OCI-M2 (cell line): Measurements from ENCODE around the gene TMBIM1.
A peak's percentile ranks its signal among the peaks of the same experiment; 100 is the strongest.

ENCODE experiments used
- DNase-seq: peaks from one replicate; lab custom pipeline; 2025; ENCODE audit not compliant: unreplicated experiment; lab: John Stamatoyannopoulos, UW

TMBIM1 gene

DNA sequence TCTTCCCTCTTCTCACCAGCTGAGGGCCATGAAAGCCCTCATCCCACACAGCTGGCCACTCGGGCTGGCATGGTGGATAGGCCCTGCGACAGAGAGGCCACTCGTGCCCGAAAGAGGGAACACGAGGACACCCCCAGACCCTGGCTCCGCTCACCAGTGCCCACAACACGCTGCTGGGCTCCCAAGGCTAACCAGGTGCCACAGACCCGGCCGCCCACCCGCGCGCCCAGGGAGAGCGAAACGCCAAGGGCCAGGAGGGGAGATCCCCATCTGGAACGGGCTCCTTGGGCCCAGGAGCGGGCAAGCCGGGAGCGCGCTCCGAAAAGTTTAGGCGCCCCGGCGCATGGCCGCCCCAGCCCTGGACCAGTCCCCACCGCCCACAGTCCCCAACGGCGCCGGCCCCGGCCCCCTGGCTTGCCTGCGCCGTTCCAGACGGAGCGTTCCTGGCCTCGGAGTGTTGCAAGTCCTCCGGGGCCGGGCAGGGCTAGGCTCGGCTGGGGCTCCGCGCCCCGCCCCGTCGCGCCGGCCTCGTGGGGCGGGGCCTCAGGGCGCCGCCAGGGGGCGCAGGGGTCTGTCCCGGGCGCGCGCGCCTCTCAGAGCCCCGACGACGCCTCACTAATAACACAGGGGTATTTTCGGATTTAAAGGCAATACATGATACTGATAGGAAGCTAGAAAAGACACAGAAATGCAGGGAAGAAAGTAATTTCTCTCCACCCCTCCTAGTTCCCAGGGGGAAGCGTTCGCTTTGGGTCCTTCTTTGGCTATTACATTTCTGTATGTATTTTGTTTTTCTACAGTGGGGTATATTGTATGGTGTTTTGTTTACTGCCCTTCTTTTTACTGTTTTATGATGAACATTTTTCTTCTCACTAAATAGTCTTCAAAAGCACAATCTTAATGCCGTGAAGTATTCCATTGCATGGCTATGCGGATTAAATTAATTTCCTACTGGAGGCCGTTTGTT is at the start of gene TMBIM1:
Gene TMBIM1 (minus strand): TSS at position 456 of the 967 bp plus-strand sequence. CDS start 10,362 bp downstream, outside the sequence.
- DNase-seq = peak; percentile 33

- no peak for DNase-seq
Observed at GRCh38 chr2:218341381-218341780, 49.1 kb upstream of the TMBIM1 start.

GRCh38 chr2:218340656-218341055 is 48.4 kb upstream of the TMBIM1 start:
- DNase-seq = no peak

DNA sequence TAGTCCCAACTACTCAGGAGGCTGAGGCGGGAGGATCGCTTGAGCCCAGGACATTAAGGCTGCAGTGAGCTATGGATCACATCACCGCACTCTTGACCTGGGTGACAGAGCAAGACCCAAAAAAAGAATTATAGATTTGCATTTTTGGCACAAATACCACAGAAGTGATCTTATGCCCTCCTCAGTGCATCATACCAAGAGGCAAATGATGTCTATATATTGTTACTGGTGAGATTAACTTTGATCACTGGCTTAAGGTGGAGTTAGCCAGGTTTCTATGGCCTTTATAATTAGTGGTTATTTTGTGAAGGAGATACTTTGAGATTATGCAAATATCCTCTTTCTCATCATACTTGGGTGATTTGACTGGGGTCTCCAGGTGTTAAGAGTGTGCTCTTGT is 42.2 kb upstream of the TMBIM1 start:
- no peak for DNase-seq

DNA sequence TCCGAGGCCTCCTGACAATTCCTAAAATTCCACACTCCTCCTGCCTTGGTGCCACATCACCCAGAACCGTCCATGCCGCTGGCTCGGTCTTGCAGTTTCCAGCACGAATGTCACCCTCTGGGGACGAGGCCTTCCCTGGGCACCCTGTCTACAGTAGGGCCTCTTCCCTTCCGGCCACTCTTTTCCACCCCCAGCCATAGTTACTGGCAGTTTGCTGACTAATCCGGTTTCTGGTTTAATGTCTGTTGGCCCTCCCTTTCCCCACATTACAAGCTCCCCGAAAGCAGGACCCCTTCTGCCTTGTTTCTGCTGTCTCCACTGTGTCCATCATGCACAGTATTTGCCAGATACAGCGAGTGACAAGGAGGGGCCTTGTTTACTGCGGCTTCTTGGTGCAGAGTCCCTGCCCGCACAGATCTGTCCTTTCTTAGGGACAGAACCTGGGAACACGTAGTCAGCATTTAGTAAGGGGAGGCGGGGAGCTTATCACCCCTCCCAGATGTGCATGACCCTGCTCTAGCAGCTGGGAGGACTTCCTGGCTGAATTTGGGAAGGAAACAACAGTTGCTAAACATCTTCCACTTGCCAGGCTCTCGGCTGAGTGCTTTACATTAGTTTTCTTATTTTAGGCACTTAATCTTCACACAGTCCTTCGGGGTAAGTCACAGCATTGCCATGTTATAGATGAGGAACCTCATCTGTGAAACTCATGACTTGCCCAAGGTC is 40.8 kb upstream of the TMBIM1 start:
- DNase-seq = peak; percentile 47

- no peak for DNase-seq
Observed at GRCh38 chr2:218332288-218332687, 40.0 kb upstream of the TMBIM1 start.

GRCh38 chr2:218331745-218332144 is 39.4 kb upstream of the TMBIM1 start:
- DNase-seq = no peak

GRCh38 chr2:218329826-218330593 is 37.7 kb upstream of the TMBIM1 start:
- DNase-seq = no peak

GRCh38 chr2:218329027-218329825 is 36.9 kb upstream of the TMBIM1 start:
- DNase-seq = no peak

GRCh38 chr2:218328294-218328693 is 36.0 kb upstream of the TMBIM1 start:
- no peak for DNase-seq

DNA sequence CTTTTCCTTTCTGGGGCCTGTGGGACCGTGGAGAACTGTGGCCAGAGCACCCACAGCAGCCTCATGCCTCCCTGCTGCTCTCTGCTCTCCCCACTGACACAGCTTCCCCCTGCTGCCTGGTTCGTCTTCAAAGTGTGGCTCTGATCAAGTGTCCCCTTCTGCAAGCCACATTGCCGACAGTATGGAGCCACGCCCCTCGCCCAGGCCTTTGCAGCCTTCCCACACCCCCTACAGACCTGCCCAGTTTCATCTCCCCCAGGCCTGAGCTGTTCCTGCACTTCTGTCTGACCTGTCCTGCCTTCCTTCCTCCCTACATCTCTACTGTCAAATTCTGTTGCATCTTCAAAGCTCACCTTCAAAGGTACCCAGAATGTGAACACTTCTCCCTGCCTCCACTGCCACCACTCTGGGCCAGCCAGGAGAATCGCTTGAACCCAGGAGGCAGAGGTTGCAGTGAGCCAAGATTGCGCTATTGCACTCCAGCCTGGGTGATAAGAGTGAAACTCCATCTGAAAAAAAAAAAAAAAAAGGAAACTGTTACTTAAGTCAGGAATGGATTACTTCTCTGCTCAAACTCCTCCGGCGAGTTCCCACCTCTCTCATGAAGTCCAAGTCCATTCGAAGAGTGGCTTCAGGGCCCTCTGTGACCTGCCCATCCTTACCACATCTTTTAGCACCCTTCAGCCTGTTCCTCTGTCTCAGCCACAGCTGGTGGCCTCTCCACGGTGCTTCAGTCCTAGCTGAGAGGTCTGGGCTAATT is 35.3 kb upstream of the TMBIM1 start:
- no peak for DNase-seq

DNA sequence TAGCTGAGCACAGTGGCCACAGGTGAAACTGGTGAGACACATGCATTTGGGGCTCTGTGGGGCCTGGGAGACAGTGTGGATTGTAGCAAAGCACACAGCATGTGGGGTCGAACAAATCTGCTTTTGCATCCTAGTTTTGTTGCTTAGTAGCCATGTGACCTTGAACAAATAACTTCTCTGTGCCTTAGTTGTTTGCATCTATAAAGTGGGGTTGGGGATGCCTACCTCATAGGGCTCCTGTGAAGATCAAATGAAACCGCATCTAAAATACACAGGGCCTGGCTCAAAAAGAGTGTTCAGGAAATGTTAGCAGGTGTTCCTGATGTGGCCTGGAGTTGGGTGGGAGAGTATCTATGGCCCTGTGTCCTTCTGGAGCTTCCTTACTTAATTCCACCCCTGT is 34.0 kb upstream of the TMBIM1 start:
- no peak for DNase-seq

DNA sequence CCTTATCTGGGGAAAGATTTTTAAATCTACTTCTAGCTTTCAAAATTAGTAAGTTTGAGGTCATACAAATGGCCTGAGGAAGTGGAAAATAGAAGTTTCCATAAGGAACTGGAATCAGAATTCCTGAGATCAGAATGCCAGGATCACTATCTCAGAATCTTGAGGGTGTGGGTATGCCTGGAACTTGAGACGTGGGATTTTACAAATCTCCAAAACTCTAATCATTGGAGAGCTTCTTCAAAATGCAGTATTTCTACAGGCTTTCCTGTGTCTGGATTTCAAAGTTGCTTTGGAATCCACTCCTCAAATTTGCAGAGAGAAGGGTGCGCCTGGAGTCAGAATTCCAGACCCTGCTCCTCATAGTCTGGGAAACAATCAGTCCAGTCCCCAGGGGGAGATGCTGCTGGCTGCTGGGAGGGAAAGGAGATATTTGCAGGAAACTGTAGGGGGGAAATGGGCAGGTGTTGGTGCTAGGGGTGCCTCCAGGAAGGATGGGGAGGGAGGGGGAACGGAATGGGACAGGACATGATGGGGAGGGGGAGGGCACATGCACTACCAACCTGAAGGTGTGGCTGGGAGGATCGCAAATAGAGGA is 33.4 kb upstream of the TMBIM1 start:
- DNase-seq = no peak

- DNase-seq = no peak
Observed at GRCh38 chr2:218323526-218324472, 31.5 kb upstream of the TMBIM1 start.

DNA sequence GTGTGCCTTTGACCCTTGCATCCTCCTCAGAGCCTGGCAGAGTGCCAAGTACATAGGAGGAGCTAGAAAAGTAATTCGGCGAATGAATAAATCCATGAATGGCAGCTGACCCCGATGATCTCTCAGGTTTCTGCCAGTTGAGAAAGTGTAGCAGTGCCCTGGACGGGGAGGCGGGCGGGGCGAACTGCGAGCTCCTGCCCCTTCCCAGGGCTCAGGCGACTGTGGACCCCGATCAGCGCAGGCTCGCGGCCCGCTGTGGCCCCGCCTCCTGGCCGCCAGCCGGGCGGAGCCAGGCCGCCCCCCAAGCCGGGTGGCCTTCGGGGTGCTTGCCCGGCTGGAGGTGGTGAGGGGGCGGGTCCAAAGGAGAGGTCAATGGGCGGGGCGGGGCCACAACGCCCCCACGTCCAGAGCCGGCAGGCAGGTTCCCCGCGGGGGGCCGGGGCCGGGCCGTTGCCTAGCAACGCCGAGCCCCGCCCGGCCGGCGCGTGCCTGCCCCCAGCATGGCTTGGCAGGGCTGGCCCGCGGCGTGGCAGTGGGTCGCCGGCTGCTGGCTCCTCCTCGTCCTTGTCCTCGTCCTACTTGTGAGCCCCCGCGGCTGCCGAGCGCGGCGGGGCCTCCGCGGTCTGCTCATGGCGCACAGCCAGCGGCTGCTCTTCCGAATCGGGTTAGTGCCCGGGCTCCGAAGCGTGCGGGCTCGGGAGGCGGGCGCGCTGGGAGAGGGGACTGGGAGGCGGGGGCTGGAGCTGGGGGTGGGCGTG is 30.6 kb upstream of the TMBIM1 start:
- peak; percentile 28 for DNase-seq

DNA sequence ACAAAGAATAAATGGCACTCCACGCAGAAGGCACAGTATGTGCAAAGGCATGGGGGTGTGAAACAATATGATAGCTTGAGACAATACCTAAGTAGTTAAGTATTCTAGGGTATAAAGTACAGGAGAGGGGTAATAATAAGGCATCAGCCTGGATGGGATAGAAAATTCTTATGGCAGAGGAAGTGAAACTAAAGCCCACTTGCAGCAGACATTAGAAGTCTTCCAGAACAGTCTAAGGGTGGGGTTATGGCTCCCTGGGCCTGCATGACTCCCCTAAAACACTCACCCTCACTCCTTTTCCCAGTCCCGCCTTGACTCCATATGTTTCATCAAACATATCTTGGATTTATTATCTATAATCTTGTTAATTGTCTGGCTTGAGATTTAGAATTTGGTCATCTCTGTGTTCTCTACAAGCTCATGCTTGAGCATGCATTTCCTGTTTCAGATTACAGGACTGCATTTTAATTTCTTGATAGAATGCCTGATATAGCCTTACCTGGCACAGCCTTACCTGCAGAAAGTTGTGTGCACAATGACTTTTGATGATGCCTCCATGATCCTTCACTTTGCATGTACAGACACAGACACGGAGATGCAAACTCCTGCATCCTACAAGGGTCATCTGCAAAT is 28.5 kb upstream of the TMBIM1 start:
- DNase-seq = no peak

DNA sequence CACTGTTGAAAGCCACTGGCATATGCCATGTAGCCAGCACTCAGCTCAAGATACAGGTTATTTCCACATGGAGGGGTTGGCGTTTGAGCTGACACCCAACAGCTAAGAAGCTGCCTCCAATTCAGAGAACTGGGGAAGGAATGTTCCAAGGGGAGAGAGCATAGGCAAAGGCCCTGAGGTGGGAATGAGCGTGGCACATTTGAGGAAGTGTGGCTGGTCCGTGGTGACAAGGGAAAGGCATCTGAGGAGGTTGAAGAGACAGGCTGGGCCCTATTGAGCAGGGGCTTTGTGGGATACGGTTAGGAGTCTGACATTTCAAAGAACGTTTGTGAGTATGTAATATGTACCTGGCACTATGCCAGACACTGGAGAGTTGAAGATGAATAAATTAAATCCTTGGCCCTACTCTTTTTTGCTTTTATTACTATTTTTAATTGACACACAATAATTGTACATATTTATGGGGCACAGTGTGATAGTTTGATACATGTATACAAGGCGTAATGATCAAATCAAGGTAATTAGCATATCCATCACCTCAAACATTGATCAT is 27.6 kb upstream of the TMBIM1 start:
- DNase-seq = no peak
